GM12892 (cell line): ENCODE measurements around the gene PRDX1.
"Not testable (repeated sequence)": the region's sequence is repeated elsewhere in the genome, so short reads cannot be mapped to it uniquely, and the experiment has no call there.

ENCODE experiments used
- DNase-seq: peaks from one replicate; pipeline ENCODE4 v3.0.0; 2011; ENCODE audit not compliant: insufficient read length
- FAIRE-seq: peaks from 2 replicates; lab custom pipeline; 2011; peaks lifted over from hg19 to GRCh38; lab: Jason Lieb, UNC
- POLR2A ChIP-seq: IDR thresholded peaks from 2 replicates; pipeline ENCODE4 v1.6.1; 2011; ENCODE audit warnings: low read depth, low read length, control low read depth
- POLR2AphosphoS5 ChIP-seq: IDR thresholded peaks from 2 replicates; pipeline ENCODE4 v1.6.1; 2011; ENCODE audit warnings: low read depth, low read length, control low read depth
- TAF1 ChIP-seq: IDR thresholded peaks from 2 replicates; pipeline ENCODE4 v1.6.1; 2011; ENCODE audit warnings: low read depth, mild to moderate bottlenecking, control low read depth, low read length, borderline replicate concordance

Gene PRDX1

GRCh38 chr1:45530632-45531135 is 9.0 kb upstream of the PRDX1 start:
- TF ChIP-seq TAF1 (no peak), POLR2A (no peak), POLR2AphosphoS5 (no peak)
- no peak for FAIRE-seq
- DNase-seq = no peak

- TF ChIP-seq POLR2AphosphoS5 (no peak), POLR2A (no peak), TAF1 (no peak)
- no peak for FAIRE-seq
- DNase-seq = no peak
These were observed 4.5 kb upstream of the PRDX1 start for GRCh38 chr1:45526135-45526644.

GRCh38 chr1:45523975-45524374 is 2.3 kb upstream of the PRDX1 start:
- FAIRE-seq = peak; percentile 21
- not testable (repeated sequence) for DNase-seq

GRCh38 chr1:45523516-45523915 is 1.8 kb upstream of the PRDX1 start:
- FAIRE-seq = peak; percentile 62
- not testable (repeated sequence) for DNase-seq

GRCh38 chr1:45522324-45523104 is 830 bp upstream of the PRDX1 start:
- peak; percentile 17 for FAIRE-seq
- TF ChIP-seq POLR2A = no peak
- no peak for TF ChIP-seq TAF1
- no peak for TF ChIP-seq POLR2AphosphoS5
- DNase-seq = no peak

GRCh38 chr1:45519774-45520173 is 1.9 kb downstream of the PRDX1 start:
- not testable (repeated sequence) for DNase-seq, FAIRE-seq

GRCh38 chr1:45518910-45519309 is 2.8 kb downstream of the PRDX1 start:
- TF ChIP-seq TAF1 = no peak
- TF ChIP-seq POLR2A = 0 out of 2 replicates have a peak, but pooled peaks have one; percentile 19
- DNase-seq = no peak
- no peak for FAIRE-seq

GRCh38 chr1:45518366-45518765 is 3.3 kb downstream of the PRDX1 start:
- DNase-seq, FAIRE-seq: not testable (repeated sequence)

- no peak for FAIRE-seq
- no peak for TF ChIP-seq TAF1
- no peak; the same call in 1 of the 2 replicates for TF ChIP-seq POLR2AphosphoS5
- no peak for TF ChIP-seq POLR2A
- no peak for DNase-seq
These were observed 5.2 kb downstream of the PRDX1 start for GRCh38 chr1:45516465-45516864.

- no peak for FAIRE-seq
- DNase-seq = no peak
- TF ChIP-seq POLR2AphosphoS5 = no peak
- TF ChIP-seq POLR2A = no peak
- TF ChIP-seq TAF1 = no peak
These were observed 5.6 kb downstream of the PRDX1 start for GRCh38 chr1:45516036-45516435.

- DNase-seq, FAIRE-seq: not testable (repeated sequence)
These were observed 8.0 kb downstream of the PRDX1 start for GRCh38 chr1:45513532-45514260.

- no peak for TF ChIP-seq POLR2AphosphoS5
- TF ChIP-seq POLR2A = no peak
- TF ChIP-seq TAF1 = no peak
- DNase-seq (no peak), FAIRE-seq (peak; percentile 89)
These were observed 9.0 kb downstream of the PRDX1 start for GRCh38 chr1:45512641-45513054.

- TF ChIP-seq TAF1 (no peak), POLR2AphosphoS5 (no peak), POLR2A (no peak)
- FAIRE-seq (no peak), DNase-seq (no peak)
These were observed 10.6 kb downstream of the PRDX1 start for GRCh38 chr1:45510972-45511527.
